Measurements from ENCODE around the gene SPTBN5. TPM values are rescaled to one million over a fixed set of nuclear protein-coding genes. Genes with fewer than 3 reads are reported as not detected.

Gene SPTBN5
- total RNA-seq = 1.7 TPM

DNA sequence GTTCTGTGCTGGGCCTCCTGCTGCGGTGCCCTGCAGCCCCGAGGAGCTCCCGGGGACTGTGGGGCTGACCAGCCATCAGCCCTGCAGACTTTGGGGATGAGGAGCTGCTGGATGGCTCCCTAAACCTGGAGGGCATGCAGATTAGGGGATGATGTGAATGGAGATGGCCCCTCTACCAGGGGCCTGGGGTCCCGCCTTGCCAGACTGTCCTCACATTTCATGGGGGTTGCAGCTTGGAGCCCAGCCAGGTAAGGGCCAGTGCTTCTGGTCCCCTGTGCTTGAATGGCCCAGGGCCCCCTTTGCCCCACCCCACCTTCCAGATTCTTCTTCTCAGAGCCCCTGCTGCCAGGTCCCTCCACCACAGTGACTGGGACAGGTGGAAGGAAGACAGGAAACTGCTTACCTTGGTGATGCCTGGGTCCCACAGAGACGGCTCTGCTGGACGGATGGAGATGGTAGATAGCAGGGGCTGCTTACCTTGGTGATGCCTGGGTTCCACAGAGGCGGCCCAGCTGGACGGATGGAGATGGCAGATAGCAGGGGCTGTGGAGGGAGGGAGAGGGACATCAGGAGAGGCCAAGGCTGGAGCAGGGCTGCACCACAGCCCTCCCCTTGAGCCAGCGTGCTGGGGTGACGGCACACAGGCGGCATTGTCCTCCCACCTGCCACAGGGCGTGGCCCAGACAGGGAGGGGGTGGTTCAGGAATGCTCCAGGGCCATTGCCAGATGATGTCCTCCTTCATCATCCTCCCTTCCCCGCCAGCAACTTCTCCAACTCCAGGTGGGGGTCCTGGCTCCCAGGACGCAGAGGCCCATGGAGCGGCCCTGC, at the start of gene SPTBN5:
Gene SPTBN5 (minus strand): TSS at position 632 of the 829 bp plus-strand sequence. CDS start 556 bp downstream, at position 76.
- DNase-seq = no peak

DNA sequence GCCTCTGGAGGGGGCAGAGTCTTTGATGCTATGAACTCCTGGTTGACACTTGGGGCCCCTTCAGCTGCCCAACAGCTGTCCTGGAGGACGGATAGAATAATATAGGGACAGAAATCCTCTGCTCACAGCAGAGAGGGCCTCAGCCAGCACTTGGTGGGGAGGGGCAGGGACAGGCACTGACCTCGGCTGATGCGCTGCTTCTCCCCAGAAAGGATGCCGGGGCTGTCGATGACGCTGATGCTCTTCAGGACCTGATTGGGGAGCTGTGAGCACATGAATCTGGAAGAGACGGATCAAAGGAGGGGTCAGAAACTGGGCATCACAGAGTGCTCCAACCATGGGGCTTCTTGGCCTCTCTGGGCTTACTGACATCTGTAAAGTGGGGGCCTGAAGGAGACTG, 49.0 kb upstream of the SPTBN5 start:
- no peak for DNase-seq

DNA sequence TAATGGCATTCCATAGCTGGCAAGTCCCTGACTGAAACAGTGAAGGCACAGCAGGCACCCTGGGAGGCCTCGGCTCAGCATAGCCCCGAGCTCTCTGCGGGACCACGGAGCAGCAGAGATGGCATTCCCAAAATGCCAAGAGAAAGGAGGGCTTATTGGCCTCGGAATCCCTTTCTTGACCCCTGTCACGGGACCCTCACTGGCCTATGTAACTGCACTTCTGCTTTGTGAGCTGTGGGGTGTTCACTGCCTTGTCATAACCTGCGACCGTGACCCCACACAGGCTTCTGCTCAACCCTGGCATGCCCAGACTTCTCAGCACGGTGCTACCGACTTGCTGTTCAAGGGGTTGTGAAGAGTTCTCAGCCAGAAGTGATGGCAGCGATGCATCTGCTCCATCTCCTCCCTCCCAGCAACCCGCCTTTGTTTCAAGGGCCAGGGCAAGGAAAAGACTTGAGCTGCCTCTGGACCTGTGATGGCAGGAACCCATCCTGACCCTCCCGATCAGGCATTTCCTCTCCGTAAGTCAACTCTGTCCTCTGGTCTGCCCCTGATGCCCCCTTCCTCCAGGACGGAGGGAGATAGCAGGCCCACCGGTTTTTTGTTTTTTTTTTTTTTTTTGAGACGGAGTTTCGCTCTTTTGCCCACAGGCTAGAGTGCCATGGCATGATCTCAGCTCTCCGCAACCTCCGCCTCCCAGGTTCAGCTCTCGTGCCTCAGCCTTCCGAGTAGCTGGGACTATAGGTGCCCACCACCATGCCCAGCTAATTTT, 48.0 kb upstream of the SPTBN5 start:
- no peak for DNase-seq

DNA sequence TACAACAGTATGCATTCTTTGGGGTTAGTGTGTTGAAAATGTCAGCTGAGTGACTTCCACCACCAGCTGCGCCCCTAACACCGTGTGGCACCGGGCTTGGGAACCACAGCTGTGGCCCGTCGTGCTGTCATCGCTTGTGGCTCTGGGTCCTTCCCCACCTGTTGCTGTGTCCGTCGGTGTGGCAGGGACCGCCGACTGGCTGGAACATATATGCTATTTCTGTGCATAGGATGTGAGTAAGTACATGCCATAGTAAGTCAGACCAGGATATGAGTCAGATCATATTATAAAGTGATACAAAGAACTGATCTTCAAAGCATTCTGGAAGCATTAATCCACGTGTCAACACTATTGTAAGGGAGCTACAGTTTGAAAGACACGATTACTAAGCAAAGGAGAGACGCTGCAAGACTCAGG, 46.6 kb upstream of the SPTBN5 start:
- no peak for DNase-seq

DNA sequence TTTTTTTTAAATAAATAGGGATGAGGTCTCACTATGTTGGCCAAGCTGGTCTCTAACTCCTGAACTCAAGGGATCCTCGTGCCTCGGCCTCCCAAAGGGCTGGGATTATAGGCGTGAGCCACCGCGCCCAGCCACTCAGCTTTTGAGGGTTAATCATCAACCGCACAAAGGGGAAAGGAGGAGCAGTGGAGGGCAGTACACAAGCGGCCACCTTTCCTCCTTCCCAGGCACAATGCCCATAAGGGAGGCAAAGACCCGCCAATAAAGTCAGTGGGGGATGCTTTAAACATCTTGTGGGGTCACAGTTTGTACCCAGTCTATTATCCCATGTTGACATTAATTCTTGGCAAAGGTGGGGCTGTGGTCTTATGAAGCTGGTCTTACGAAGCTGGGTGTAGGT, 46.1 kb upstream of the SPTBN5 start:
- no peak for DNase-seq

DNA sequence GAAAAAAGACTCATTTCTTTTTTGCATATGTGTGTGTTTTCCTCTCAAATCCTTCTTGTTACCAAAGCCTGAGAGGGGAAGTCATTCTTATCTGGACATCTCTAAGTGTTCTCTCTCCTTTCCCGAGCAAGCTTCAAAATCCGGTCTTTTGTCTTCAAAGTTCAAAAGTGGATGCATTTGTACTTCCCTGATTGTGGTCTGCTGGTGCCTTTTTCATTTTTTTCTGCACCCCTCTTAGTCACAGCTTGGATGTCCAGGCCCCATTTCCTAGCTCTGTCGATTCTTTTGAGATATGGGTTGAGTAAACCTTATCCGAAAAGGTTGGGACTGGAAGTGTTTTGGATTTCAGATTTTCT, 43.7 kb upstream of the SPTBN5 start:
- DNase-seq = no peak

DNA sequence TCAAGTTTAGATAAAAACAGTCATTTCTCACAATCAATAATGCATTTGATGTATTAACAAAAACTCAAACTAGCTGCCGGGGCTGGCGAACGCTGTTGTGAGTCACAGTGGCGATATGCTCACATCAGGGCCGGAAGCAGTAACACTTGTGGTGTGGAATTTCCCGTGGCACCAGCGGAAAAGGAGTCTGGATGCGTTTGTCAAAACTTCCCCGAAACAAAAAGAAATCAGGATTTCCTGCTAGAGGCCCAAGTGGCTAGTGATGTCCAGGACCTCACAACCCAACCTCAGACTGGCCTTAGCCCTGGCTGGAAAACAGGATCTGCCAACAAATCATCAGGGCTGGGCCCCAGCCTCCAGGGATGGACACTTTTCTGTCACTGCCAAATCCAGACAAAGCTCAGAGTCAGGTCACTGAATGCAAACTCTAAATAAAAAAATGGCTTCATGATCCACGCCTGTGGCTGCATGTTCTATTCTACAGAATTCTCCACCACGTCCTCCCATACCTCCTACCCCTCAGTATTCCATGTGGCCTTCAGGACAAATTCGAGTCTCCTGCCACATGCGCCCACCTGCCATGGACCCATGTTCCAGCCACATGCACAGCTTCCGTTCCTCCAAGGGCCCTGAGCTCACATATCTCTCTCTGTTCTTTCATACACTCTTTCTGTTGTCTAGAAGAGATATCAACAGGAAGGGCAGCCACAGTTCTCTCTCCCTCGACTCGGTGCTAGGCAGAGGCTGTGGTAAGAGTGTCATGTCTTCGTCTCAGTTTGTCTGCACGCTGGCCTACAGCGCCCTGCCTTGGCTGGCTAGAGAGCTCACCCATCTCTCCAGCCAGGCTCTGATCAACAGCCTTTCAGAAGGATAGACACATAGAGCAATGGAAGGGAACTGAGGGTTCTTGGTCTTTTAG, 43.1 kb upstream of the SPTBN5 start:
- DNase-seq = peak; percentile 26

DNA sequence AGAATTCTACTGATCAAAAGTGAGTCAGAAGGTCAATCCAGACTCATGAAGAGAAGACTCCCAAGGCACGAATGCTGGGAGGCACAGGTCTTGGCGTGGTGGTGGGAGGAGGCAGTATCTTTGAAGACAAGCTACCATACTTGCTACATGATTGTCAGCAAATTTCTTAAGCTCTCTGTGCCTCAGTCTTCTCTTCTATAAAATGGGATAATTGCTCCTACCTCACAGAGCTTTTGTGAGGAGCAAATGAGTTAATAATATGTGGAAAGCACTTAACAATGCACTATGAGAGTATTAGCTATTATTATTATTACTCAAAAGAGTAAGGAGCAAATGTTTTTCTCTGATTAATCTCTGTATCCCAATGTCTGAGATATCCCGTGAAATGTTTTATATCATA, 42.3 kb upstream of the SPTBN5 start:
- DNase-seq = no peak

DNA sequence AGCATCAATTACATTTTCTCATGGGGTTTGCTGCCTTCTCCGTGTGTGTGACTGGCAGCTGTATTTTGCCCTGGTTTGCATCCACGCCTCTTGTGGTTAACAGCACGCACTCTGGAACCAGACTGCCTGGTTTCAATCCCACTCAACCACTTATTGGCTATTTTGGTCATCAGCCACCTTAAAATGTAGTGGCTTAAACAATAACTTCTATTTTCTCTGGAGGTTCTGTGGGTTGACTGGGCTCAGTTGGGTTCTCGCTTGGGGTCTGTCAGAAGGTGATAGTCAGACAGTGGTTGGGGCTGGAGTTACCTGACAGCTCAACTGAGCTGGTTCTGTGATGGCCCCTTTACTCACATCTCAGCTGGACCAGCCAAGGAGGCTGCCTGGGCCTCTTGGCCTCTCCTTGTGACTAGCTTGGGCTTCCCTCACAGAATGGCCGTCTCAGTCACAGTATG, 41.7 kb upstream of the SPTBN5 start:
- no peak for DNase-seq

DNA sequence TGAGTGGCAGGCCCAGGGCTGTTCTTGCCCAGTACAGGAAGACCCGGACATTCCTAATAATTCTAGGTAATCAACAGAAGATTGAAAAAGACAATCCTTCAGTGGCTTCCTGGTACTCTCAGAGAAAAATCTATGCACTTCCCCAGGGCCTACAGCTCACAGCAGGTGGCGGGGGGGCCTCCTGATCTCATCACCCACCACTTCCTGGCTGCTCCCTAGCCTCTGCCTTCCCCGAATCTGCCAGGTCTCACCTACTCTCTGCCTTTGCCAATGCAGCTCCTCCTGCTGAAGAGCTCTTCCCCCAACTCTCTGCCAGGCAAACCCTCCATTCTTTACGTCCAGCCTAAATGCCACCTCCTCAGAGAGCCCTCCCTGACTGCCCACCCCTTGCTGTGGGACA, 41.0 kb upstream of the SPTBN5 start:
- DNase-seq = no peak

DNA sequence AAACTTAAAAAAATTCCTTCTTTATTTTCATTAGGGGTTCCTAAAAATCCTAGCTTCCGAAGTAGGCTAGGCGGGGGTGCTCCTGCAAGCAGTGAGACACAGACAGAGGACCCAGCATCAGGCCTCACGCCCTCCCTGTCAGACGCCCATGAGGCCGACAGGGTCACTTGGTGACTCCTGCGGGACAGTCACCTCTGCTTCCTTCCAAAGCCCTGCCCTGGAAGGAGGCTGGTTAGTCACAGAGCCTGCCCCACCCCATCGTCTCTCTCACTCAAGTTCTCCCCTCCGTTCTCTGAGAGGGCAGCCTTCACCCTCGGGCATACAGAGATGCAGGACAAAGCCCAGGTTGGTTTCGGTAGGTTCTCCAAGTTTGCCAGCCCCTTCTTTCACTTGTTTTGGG, 39.9 kb upstream of the SPTBN5 start:
- no peak for DNase-seq

DNA sequence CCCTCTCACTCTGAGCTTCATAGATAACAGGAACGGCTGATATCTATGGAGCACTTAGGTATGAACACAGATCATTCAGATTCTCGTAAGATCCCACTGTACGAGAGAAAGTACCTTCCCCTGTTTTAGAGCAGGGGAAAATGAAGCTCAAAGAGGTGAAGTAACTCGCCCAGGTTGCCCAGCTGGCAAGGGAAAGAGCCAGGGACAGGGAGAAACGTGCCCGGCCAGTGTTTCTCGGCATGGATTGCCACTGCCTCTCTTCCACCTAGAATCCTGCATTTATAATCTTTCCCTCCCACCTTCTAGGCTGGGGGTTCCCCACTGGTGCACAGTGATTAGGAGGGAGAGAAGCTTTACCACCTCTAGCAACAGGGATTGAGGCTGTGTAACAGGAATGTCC, 39.5 kb upstream of the SPTBN5 start:
- no peak for DNase-seq

DNA sequence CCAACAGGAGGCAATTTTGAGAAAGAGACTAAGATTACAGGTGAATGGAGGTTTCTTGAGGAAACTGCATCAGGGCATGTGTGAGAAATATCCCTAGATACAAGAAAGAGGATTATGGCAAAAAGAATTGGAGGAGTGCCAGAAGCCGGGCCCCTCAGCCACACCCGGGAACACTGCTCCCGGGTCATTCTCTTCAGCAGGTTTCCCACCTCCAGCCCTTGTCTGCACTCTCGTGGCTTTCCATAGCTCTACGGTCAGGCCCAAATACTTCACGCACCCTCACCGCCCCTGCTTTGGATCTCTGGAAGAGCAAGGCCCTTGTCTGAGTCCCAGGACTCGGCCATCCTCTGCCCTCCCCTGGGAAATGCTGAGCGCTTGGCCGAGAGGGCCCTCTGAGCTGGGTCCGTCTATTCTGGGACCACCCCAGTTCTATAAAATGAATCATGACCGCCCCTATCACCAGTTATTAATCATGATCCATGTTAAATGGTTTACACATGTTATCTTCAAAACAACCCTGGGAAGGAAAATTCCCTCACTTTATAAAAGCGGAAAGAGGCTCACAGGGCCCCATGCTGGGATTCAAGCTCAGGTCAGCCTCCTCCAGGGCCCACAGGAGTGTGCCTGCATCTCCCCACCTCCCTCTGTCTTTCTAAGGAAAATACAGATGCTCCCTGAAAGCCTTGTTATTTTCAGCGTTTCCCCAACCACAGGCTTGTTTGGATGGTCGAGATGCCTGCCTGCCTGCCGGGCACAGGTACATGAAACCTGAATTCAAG, 38.8 kb upstream of the SPTBN5 start:
- DNase-seq = no peak

DNA sequence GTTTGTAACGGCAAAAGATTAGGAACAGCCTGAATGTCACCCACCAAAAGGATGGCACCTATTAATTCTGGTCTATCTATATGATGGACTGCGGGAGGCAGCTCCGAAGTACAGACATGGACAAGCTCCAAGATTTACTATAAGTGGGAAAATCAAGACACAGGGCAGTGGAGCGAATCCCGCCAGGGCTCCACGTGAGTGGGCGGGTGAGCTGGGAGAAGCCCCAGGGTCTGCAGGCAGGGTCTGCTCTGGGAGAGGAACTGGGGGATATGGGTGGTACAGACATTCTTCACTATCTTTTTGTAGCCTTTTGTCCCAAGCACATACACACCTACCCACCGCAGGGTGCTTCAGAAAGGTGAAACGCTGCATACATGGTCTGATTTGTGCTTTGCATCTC, 38.2 kb upstream of the SPTBN5 start:
- DNase-seq = no peak

DNA sequence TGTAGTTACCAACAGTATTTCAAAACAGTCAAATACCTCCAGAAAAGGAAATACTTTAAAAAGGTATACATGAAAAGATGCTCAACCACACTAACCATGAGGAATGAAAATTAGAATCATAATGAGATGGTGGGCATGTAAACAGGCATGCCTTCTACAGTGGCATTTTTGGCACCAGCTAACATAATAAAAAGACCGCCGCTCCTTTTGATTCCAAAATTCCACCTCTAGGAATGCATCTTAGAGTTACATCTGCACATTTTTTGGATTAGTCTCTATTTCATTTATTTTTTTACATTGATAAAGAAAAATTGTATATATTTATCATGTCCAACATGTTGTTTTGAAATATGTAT, 37.0 kb upstream of the SPTBN5 start:
- no peak for DNase-seq

DNA sequence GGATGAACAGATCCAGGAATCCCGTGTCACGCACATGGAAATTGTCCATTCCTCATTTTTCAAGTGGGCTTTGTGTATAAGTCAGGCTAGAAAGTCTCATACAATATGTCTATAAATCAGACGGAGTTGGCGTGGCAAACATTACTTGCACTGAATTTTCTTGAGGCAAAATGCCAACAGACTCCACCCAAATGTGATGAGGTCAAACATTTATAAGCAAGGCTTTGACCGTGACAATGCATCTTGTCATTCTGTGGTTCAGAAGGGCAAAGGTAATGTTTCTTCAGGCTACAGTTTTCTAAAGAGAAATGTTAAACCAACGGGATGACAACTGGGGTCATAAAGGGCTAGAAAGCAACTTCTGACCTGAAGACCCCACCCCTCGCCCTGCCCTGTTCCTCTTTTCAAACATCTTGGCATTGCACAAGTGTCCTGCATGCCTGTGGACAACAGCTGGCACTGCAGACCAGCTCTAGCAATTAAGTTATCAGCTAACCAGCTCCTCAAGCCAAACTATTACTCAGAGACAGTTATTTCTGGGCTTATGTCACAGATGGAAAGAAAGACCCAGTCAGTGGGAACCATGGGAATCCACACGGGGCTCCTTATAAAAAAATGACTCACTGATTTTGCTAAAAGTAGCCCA, 36.5 kb upstream of the SPTBN5 start:
- DNase-seq = peak; percentile 50

DNA sequence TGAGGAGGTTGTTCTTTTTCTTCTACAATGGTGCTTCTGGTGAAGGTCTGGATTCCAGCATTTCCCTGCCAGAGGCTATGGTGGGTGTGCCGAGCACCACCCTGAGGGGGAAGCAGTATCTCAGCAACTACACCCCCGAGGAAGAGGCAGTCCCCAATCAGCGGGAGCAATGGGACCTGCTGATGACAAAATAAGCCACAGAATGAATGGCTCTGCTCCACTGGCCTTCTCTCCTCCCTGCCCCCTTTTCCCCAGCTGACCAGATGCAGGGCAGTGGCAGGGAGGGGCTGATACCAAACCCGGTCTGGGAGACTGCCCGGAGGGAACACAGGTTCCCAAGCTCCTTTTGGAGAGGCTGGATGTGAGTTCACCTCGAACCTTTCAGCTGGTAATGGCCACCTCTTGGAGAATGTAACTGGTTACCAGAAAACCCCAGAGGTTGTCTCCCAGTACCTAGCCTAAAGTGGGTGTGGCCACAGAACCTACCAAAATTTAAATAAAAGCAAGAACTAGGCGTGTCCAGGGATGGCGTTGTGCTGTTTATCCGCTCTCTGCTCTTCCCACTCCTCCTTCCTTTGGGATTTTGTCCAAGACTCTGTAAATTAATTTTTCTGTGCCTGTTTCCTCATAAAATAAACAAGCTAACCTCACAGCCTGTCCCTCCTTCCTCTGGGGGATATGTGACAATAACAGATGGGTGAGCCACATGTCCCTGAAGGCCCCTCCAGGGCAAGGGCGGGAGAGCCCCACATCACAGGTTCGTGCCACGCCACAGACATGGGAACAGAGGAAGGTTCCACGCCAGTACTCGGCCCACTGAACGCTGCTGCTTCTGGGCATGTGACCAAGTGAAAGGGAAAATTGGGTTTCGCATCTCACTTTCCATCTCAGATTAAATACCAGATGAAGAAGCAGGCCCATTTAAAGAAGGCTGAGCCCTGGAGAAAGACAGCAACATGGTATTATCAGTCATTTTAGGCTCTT, 35.1 kb upstream of the SPTBN5 start:
- no peak for DNase-seq

DNA sequence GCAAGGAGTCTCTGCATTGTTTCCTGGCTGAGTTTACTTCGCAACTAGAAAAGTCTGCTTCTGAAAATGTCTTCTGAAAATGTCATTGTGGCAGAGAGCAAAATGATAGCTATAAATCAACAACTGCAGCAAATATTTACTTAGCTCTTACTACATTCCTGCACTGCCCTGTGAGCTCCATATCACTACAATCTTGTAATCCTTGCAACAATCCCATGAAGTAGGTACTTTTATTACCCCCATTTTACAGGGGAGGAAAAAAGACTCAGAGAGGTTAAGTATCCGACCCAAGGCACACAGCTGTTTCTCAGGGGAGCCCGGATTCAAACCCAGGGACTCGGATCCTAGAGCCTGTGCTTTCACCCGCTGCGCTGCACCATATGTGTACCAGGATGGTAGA, 34.2 kb upstream of the SPTBN5 start:
- DNase-seq = no peak

DNA sequence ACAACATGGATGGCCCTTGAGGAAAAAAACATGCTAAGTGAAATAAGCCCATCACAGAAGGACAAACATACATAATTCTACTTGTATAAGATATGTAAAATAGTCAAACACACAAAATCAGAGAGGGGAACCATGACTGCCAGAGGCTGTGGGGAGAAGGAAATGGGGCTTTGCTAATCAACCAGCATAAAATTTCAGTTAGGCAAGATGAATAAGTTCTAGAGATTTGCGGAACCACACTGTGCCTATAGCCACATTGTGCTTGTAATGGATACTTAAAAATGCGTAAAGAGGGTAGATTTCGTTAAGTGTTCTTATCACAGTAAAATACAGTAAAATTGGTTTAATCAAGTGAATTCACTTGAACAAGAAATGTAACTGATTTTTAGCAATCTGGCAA, 33.7 kb upstream of the SPTBN5 start:
- no peak for DNase-seq

All from skin of body (tissue), 2 donors.